Transverse colon (tissue), 4 donors: Measurements from ENCODE around the gene DTD1.

Source experiments
- CTCF ChIP-seq, 5 experiments: fragments of 200-600 bp in 3 of 5; fragments of 450-650 bp in 2 of 5; sonication (generic) in 3 of 5; IDR thresholded peaks; 1 replicate in 2 of 5; 2 replicates in 3 of 5; pipeline ENCODE4 v1.5.1; 2016 to 2017; ENCODE audit warnings: antibody characterized with exemption in 5 of 5, inconsistent platforms in 3 of 5, mild to moderate bottlenecking in 2 of 5, moderate library complexity in 1 of 5
- POLR2A ChIP-seq: fragments of 450-650 bp; IDR thresholded peaks from one replicate; pipeline ENCODE4 v1.6.1; 2016; ENCODE audit warnings: antibody characterized with exemption, mild to moderate bottlenecking, moderate library complexity
- POLR2AphosphoS5 ChIP-seq, 3 donors: sonication (generic); formaldehyde crosslinking; IDR thresholded peaks; one replicate each; pipeline ENCODE4 v1.6.1; 2016; ENCODE audit warnings: antibody characterized with exemption in 3 of 3

- no peak for TF ChIP-seq POLR2A
- no peak for TF ChIP-seq CTCF (IDR thresholded peaks at IDR 0.05)
- TF ChIP-seq POLR2AphosphoS5 (IDR thresholded peaks at IDR 0.05), result no peak
Measured at GRCh38 chr20:18588574-18588933, 700 bp downstream of the DTD1 start.
